ENCODE results near the gene TTL. TPM values are rescaled to one million over a fixed set of nuclear protein-coding genes. Genes with fewer than 3 reads are reported as not detected.

TTL gene
- polyA plus RNA-seq, 3 donors: 2.7 to 13.9 (median 5.4) TPM

DNA sequence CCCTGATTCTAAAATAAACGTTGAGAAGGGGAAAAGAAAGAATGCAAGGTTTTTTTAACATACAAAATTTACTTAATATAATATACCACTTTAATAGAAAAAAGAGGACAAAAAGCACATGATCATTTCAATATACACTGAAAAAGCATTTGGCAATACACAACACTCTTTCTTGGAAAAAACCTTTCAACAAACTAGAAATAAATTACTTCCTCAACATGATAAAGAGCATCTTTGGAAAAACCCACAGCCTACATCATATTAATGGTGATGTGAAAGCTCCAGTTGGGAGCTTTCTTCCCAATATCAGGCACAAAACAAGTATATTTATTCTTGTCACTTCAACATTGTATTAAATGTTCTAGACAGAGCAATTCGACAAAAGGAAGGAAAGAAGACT is 57.4 kb downstream of the TTL start:
- H3K27me3 ChIP-seq (ENCODE audit: control insufficient read depth in 2 of 2, insufficient read depth in 2 of 2, low read length in 2 of 2): no peaks in the 10 kb centered on the region
- no peak overlapping the region for H3K4me3 ChIP-seq (replicated peaks in 1 of 3; ENCODE audit: low read depth in 2 of 3, low read length in 3 of 3)
- peaks cover 21 to 27% of the 10 kb centered on the region in 2 donors for H3K4me1 ChIP-seq (ENCODE audit: control insufficient read depth in 1 of 2, insufficient read depth in 2 of 2, low read length in 2 of 2)
- H3K79me2 ChIP-seq (ENCODE audit: insufficient read depth, low read length): peaks cover 20% of the 10 kb centered on the region
- no peak overlapping the region for H3K4me2 ChIP-seq (replicated peaks; ENCODE audit: extremely low read depth, low read length, poor library complexity, severe bottlenecking)
- Mint-ChIP-seq H3K4me3 (no peak overlapping the region), H3K27ac (no peak overlapping the region), H3K36me3 (peaks cover 6 to 14% of the 10 kb centered on the region in 2 donors), H3K4me1 (peaks cover 10% of the 10 kb centered on the region), H3K9me3 (peaks cover 0 to 3% (median 0%) of the 10 kb centered on the region in 7 donors), H3K27me3 (ENCODE audit: low read depth in 3 of 3) (peaks cover 0 to 2% (median 2%) of the 10 kb centered on the region in 3 donors)
- no peaks in the 10 kb centered on the region for H3K36me3 ChIP-seq (replicated peaks in 1 of 2; ENCODE audit: control insufficient read depth in 1 of 2, insufficient read depth in 2 of 2, low read length in 2 of 2)
- H3K9me3 ChIP-seq (replicated peaks in 1 of 2; ENCODE audit: control insufficient read depth in 1 of 2, insufficient read depth in 1 of 2, low read length in 2 of 2): no peaks in the 10 kb centered on the region
- intact Hi-C loops (cut with micrococcal nuclease): no loop called here
- WGBS (ENCODE audit: insufficient coverage): no CpG with 5 or more reads among the region's 2 CpGs
- no peak overlapping the region for H3K27ac ChIP-seq (ENCODE audit: low read depth in 1 of 2, low read length in 2 of 2)
- H3K9ac ChIP-seq (ENCODE audit: insufficient read depth, low read length, poor library complexity, severe bottlenecking): no peak overlapping the region
- DNase-seq: no peak
- H4K20me1 ChIP-seq (ENCODE audit: insufficient read depth, low read length): no peaks in the 10 kb centered on the region
- no peak overlapping the region for H2AFZ ChIP-seq (ENCODE audit: insufficient read depth, low read depth, low read length, poor library complexity, severe bottlenecking)
- TF ChIP-seq, protein P1, sequence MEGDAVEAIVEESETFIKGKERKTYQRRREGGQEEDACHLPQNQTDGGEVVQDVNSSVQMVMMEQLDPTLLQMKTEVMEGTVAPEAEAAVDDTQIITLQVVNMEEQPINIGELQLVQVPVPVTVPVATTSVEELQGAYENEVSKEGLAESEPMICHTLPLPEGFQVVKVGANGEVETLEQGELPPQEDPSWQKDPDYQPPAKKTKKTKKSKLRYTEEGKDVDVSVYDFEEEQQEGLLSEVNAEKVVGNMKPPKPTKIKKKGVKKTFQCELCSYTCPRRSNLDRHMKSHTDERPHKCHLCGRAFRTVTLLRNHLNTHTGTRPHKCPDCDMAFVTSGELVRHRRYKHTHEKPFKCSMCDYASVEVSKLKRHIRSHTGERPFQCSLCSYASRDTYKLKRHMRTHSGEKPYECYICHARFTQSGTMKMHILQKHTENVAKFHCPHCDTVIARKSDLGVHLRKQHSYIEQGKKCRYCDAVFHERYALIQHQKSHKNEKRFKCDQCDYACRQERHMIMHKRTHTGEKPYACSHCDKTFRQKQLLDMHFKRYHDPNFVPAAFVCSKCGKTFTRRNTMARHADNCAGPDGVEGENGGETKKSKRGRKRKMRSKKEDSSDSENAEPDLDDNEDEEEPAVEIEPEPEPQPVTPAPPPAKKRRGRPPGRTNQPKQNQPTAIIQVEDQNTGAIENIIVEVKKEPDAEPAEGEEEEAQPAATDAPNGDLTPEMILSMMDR (IDR thresholded peaks at IDR 0.05): no peak

DNA sequence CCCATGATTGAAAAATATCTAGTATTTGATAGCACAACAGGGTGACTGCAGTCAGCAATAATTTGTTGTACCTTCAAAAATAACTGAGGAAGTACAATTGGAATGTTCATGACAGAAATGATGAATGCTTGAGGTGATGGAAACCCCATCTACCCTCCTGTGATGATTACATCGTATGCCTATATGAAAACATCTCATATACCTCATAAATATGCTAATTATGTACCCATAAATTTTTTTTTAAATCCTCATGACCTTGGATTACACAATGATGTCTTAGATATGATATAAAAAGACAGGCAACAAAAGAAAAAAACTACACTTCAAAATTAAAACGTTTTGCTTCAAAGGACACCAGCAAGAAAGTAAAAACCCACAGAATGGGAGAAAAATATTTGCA is 59.0 kb downstream of the TTL start:
- intact Hi-C loops (cut with micrococcal nuclease): loop anchor here in 1 of 2 donors (5.0 kb wide), 1 partner anchor 284 kb away; the partner anchor contains the start of gene ZC3H8
- Mint-ChIP-seq H3K4me1 (peaks cover 10% of the 10 kb centered on the region), H3K36me3 (peaks cover 4 to 10% of the 10 kb centered on the region in 2 donors), H3K27ac (peak overlapping the region in 1 of 7 donors; percentile 99), H3K27me3 (ENCODE audit: low read depth in 3 of 3) (peaks cover 0 to 4% (median 2%) of the 10 kb centered on the region in 3 donors), H3K4me3 (no peak overlapping the region), H3K9me3 (peaks cover 0 to 2% (median 0%) of the 10 kb centered on the region in 7 donors)
- peak overlapping the region; percentile 97 for H2AFZ ChIP-seq (ENCODE audit: insufficient read depth, low read depth, low read length, poor library complexity, severe bottlenecking)
- H3K4me2 ChIP-seq (replicated peaks; ENCODE audit: extremely low read depth, low read length, poor library complexity, severe bottlenecking): peak overlapping the region; percentile 94
- peak overlapping the region; percentile 82 for H3K9ac ChIP-seq (ENCODE audit: insufficient read depth, low read length, poor library complexity, severe bottlenecking)
- WGBS (ENCODE audit: insufficient coverage): no CpG with 5 or more reads among the region's 2 CpGs
- H3K4me1 ChIP-seq (ENCODE audit: control insufficient read depth in 1 of 2, insufficient read depth in 2 of 2, low read length in 2 of 2): peaks cover 21 to 27% of the 10 kb centered on the region in 2 donors
- peaks cover 36% of the 10 kb centered on the region for H3K79me2 ChIP-seq (ENCODE audit: insufficient read depth, low read length)
- peak overlapping the region; percentile 93 to 95 for H3K27ac ChIP-seq (ENCODE audit: low read depth in 1 of 2, low read length in 2 of 2)
- TF ChIP-seq, protein P1 (IDR thresholded peaks at IDR 0.05): no peak
- peak overlapping the region; percentile 60 to 95 (median 94) for H3K4me3 ChIP-seq (replicated peaks in 1 of 3; ENCODE audit: low read depth in 2 of 3, low read length in 3 of 3)
- no peak for DNase-seq
- no peaks in the 10 kb centered on the region for H4K20me1 ChIP-seq (ENCODE audit: insufficient read depth, low read length)
- H3K36me3 ChIP-seq (replicated peaks in 1 of 2; ENCODE audit: control insufficient read depth in 1 of 2, insufficient read depth in 2 of 2, low read length in 2 of 2): peaks cover 0 to under 1% of the 10 kb centered on the region in 2 donors
- H3K9me3 ChIP-seq (replicated peaks in 1 of 2; ENCODE audit: control insufficient read depth in 1 of 2, insufficient read depth in 1 of 2, low read length in 2 of 2): no peaks in the 10 kb centered on the region
- H3K27me3 ChIP-seq (ENCODE audit: control insufficient read depth in 2 of 2, insufficient read depth in 2 of 2, low read length in 2 of 2): no peaks in the 10 kb centered on the region

Measured in CD14-positive monocyte (primary cell).